ENCODE data around the gene GAS2L1. TPM values are rescaled to one million over a fixed set of nuclear protein-coding genes. Genes with fewer than 3 reads are reported as not detected.

Gene GAS2L1
- total and polyA plus RNA-seq, 2 of the 4 experiments (the other 2 are of a cell fraction): 1.4 to 15.6 TPM

DNA sequence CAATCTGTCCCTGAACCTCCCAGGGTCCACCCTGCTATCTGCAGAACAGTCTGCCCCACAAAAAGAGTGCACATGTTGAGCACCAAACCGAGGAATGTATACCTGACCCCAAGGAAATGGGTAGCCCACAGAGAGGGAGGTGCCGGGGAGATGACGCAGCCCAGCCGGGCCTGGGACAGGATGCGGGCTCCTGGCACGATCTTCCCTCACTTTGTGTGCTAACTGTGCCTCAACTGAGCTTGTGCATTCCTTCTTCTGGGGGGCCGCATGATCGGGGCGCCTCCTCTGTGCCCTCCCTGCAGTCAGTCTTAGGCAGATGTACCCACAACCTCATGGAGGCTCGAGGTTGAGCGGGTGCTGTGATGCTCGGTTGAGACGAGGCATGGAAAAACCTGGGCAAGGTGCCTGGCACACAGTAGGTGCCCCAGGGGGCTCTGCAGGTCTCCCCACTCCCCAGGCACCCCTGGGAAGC lies 2.4 kb downstream of the GAS2L1 start:
- Histone ChIP-seq H3K18ac (ENCODE audit: low read depth, low read length) (no peak overlapping the region), H3K4ac (ENCODE audit: low read depth, low read length) (no peak overlapping the region), H3K4me3 (ENCODE audit: insufficient read depth, low read depth, low read length) (no peak overlapping the region), H3K4me1 (ENCODE audit: control insufficient read depth, insufficient read depth, low read length) (peaks cover 17% of the 10 kb centered on the region), H3K79me1 (ENCODE audit: low read depth in 1 of 2, low read length in 2 of 2) (peaks cover 8 to 42% of the 10 kb centered on the region in 2 experiments; a peak in 3 of 4 replicates), H3K36me3 (ENCODE audit: control insufficient read depth, insufficient read depth, low read length) (peaks cover 2% of the 10 kb centered on the region; the same call in 1 of the 2 replicates), H3K23ac (ENCODE audit: low read depth, low read length) (no peak overlapping the region), H3K56ac (ENCODE audit: extremely low read depth, insufficient read depth, low read length) (no peak overlapping the region), H4K20me1 (ENCODE audit: insufficient read depth, low read length) (peaks cover 30% of the 10 kb centered on the region), H4K5ac (ENCODE audit: low read depth, low read length) (no peak overlapping the region), H3K27me3 (ENCODE audit: control insufficient read depth, insufficient read depth, low read length) (peaks cover 7% of the 10 kb centered on the region), H2BK20ac (ENCODE audit: low read depth, low read length) (no peak overlapping the region), H3K9ac (ENCODE audit: low read depth, low read length) (no peak overlapping the region), H4K8ac (ENCODE audit: low read depth in 2 of 2, low read length in 2 of 2) (no peak overlapping the region), H3K27ac (ENCODE audit: insufficient read depth, low read length) (no peak overlapping the region), H2AK9ac (replicated peaks; ENCODE audit: low read depth, low read length, poor library complexity) (peak overlapping the region; percentile 58), H3K9me3 (ENCODE audit: control insufficient read depth, insufficient read depth, low read length) (no peaks in the 10 kb centered on the region), H2BK15ac (ENCODE audit: low read depth, low read length) (no peak overlapping the region), H3K4me2 (ENCODE audit: low read depth, low read length) (peak overlapping the region; percentile 14; the same call in 1 of the 2 replicates), H2AK5ac (ENCODE audit: low read depth, low read length) (no peak overlapping the region), H2AFZ (replicated peaks; ENCODE audit: low read length, poor library complexity) (no peak overlapping the region), H4K91ac (ENCODE audit: insufficient read depth, low read depth, low read length) (no peak overlapping the region), H3K9me1 (ENCODE audit: insufficient read depth, low read length) (peaks cover 5% of the 10 kb centered on the region; the same call in 1 of the 2 replicates), H2BK120ac (ENCODE audit: low read depth, low read length) (no peak overlapping the region), H3K14ac (replicated peaks; ENCODE audit: low read depth, low read length) (no peak overlapping the region), H2BK5ac (ENCODE audit: low read depth, low read length, poor library complexity, severe bottlenecking) (no peak overlapping the region)
- ChIA-PET POLR2A (ENCODE audit: unreplicated experiment) (no interaction called here), CTCF (no interaction called here)
- dilution Hi-C loops (cut with HindIII; ENCODE audit: low sequenced_read_pairs, unreplicated experiment) (no loop called here), in situ Hi-C loops (cut with MboI; ENCODE audit: low sequenced_read_pairs) (no loop called here), intact Hi-C loops (cut with micrococcal nuclease) (no loop called here)
- no TSS peak for BruUV-seq (replicated peaks)
- DNase-seq (peak; percentile 65), ATAC-seq (ENCODE audit: low read depth) (no peak)
- TF ChIP-seq RFX5 (IDR thresholded peaks at IDR 0.05; ENCODE audit: low read depth, low read length) (no peak), NFE2L2 (IDR thresholded peaks at IDR 0.05; ENCODE audit: low read depth, low read length) (no peak), MAFK (IDR thresholded peaks at IDR 0.05; ENCODE audit: low read depth, low read length) (no peak), MXI1 (IDR thresholded peaks at IDR 0.05; ENCODE audit: borderline replicate concordance, low read depth, low read length) (no peak), CEBPB (IDR thresholded peaks at IDR 0.05; ENCODE audit: low read depth, low read length) (no peak), SMC3 (IDR thresholded peaks at IDR 0.05; ENCODE audit: low read depth, low read length) (no peak), FOS (IDR thresholded peaks at IDR 0.05; ENCODE audit: low read depth, low read length) (no peak), MAZ (IDR thresholded peaks at IDR 0.05; ENCODE audit: borderline replicate concordance, low read depth, low read length) (0 out of 2 replicates have a peak, but pooled peaks have one; percentile 31), RCOR1 (IDR thresholded peaks at IDR 0.05; ENCODE audit: insufficient replicate concordance, low read length) (no peak), CHD1 (IDR thresholded peaks at IDR 0.05; ENCODE audit: low read depth, low read length) (no peak), BHLHE40 (IDR thresholded peaks at IDR 0.05; ENCODE audit: low read depth, low read length) (no peak), POLR2A (IDR thresholded peaks at IDR 0.05; ENCODE audit: low read depth, low read length) (peak; percentile 34; the same call in 1 of the 2 replicates), RAD21 (IDR thresholded peaks at IDR 0.05; ENCODE audit: low read length) (no peak)
- TF ChIP-seq, protein P1, sequence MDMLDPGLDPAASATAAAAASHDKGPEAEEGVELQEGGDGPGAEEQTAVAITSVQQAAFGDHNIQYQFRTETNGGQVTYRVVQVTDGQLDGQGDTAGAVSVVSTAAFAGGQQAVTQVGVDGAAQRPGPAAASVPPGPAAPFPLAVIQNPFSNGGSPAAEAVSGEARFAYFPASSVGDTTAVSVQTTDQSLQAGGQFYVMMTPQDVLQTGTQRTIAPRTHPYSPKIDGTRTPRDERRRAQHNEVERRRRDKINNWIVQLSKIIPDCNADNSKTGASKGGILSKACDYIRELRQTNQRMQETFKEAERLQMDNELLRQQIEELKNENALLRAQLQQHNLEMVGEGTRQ (IDR thresholded peaks at IDR 0.05; ENCODE audit: low read depth, low read length): no peak
- TF ChIP-seq, protein P2, sequence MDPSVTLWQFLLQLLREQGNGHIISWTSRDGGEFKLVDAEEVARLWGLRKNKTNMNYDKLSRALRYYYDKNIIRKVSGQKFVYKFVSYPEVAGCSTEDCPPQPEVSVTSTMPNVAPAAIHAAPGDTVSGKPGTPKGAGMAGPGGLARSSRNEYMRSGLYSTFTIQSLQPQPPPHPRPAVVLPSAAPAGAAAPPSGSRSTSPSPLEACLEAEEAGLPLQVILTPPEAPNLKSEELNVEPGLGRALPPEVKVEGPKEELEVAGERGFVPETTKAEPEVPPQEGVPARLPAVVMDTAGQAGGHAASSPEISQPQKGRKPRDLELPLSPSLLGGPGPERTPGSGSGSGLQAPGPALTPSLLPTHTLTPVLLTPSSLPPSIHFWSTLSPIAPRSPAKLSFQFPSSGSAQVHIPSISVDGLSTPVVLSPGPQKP (IDR thresholded peaks at IDR 0.05; ENCODE audit: borderline replicate concordance, low read depth, low read length): no peak
- TF ChIP-seq, protein P3, sequence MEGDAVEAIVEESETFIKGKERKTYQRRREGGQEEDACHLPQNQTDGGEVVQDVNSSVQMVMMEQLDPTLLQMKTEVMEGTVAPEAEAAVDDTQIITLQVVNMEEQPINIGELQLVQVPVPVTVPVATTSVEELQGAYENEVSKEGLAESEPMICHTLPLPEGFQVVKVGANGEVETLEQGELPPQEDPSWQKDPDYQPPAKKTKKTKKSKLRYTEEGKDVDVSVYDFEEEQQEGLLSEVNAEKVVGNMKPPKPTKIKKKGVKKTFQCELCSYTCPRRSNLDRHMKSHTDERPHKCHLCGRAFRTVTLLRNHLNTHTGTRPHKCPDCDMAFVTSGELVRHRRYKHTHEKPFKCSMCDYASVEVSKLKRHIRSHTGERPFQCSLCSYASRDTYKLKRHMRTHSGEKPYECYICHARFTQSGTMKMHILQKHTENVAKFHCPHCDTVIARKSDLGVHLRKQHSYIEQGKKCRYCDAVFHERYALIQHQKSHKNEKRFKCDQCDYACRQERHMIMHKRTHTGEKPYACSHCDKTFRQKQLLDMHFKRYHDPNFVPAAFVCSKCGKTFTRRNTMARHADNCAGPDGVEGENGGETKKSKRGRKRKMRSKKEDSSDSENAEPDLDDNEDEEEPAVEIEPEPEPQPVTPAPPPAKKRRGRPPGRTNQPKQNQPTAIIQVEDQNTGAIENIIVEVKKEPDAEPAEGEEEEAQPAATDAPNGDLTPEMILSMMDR (conservative IDR thresholded peaks at IDR 0.05; ENCODE audit: low read depth, low read length): no peak
- 59% methylated on average over 4 of the region's 13 CpGs; no CpG with 5 or more reads in 1 of the 2 experiments for WGBS, 2 experiments (ENCODE audit: extremely low coverage in 2 of 2, insufficient read length in 1 of 2)

Data from IMR-90 (cell line).